GM18519 (cell line): ENCODE measurements around the gene MAMDC4.

ENCODE experiments used
- ATAC-seq: cut with Tn5 transposase; IDR thresholded peaks from one replicate; pipeline ENCODE4 v1.9.1; 2021; ENCODE audit warnings: mild to moderate bottlenecking, moderate library complexity; ENCODE audit not compliant: unreplicated experiment, low FRiP score

MAMDC4 gene

GRCh38 chr9:136848393-136849037 is 3.6 kb upstream of the MAMDC4 start:
- ATAC-seq, result no peak

DNA sequence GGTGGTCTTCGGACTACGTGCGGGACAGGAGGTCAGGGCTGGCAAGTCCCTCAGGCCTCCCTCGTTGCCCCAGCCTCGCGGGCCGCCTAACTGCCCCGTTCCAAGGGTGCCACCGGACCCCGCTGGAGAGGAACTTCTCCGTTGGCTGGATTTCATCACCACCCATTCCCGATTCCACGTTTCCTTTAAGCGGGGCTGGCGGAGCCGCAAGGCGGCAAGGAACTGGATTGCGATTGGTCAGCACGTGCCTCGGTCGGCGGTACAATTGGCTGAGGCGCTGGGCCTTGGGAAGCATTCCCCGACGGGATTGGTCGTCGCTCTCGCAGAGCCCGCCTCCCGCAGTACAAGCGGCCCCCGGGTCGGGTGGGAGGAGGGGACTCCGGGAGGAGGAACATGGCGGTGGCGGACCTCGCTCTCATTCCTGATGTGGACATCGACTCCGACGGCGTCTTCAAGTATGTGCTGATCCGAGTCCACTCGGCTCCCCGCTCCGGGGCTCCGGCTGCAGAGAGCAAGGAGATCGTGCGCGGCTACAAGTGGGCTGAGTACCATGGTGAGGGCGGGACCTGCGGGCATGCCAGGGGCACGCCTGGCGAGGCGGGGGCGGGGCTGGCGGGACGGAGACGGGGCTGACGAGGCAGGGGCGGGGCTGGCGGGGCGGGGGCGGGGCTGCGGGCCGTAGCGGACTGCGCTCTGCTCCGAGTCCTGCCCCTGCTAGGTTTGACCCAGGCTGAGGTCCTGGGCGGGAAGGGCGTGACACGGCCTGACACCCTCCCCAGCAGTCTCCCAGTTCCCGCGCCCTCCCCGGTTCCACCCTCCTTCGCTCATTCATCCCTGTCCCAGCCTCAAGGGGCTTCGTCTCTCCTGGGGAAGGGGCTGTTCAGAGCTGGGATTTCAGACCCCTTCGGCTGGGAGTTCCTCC is 2.8 kb upstream of the MAMDC4 start, which contains the start of gene PHPT1:
Gene PHPT1, plus strand, starts transcription at position 372 of the 922 bp plus-strand sequence. Its CDS starts 22 bp downstream, at position 394.
- peak; percentile 68 for ATAC-seq

- ATAC-seq, result no peak
Observed at GRCh38 chr9:136849960-136850865, 1.9 kb upstream of the MAMDC4 start.

GRCh38 chr9:136850866-136851775 is 1.0 kb upstream of the MAMDC4 start:
- no peak for ATAC-seq

DNA sequence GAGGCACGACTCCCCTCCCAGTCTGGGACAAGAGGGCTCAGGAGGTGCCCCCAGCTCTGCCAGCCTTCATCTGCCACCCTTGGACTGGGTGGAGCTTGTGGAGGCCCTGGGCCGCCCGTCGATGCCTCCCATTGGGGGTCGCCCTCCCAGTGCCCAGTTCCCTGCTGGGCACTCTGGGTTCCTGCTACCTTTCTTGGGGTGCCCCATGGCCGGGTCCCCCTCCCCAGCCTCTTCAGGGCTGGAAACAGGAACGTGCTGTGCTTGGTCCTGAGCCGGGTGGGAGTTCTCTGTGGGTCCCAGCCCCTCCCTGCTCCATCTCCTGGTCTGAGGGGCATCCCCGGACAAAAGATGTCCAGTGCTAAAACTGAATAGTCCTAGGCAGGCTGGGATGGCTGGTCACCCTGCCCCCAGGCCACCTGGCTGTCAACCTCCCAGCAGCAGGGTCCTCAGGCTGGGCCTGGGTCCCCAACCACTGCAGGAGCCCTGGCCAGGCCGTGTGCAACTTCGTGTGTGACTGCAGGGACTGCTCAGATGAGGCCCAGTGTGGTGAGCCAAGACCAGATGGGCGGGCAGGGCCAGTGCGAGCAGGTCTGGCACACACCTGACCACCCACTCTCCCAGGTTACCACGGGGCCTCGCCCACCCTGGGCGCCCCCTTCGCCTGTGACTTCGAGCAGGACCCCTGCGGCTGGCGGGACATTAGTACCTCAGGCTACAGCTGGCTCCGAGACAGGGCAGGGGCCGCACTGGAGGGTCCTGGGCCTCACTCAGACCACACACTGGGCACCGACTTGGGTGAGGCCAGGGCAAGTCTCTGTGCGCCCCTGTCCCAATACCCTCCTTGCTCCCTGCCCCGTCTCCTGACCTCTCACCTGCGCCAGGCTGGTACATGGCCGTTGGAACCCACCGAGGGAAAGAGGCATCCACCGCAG is 784 bp downstream of the MAMDC4 start:
- ATAC-seq, result no peak

- no peak for ATAC-seq
Observed at GRCh38 chr9:136853596-136854112, 1.5 kb downstream of the MAMDC4 start.

- no peak for ATAC-seq
Observed at GRCh38 chr9:136854113-136854841, 2.1 kb downstream of the MAMDC4 start.

- ATAC-seq, result no peak
Observed at GRCh38 chr9:136854842-136855460, 2.8 kb downstream of the MAMDC4 start.

- ATAC-seq, result no peak
Observed at GRCh38 chr9:136855461-136856078, 3.4 kb downstream of the MAMDC4 start.

DNA sequence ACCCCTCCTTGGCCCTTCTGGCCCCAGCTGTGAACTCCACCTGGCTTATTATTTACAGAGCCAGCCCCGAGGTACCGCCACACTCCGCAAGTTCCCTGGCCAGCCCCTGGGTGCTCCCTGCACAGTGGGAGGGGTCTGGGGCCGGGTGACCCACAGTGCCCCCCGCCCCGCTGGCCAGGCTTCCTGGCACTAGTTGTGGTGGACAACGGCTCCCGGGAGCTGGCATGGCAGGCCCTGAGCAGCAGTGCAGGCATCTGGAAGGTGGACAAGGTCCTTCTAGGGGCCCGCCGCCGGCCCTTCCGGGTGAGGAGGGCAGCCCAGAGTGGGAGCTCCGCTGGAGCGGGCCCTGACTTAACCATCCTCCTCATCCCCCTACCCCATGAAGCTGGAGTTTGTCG is 3.9 kb downstream of the MAMDC4 start:
- ATAC-seq, result no peak

- no peak for ATAC-seq
Observed at GRCh38 chr9:136856541-136857141, 4.5 kb downstream of the MAMDC4 start.

- no peak for ATAC-seq
Observed at GRCh38 chr9:136857166-136857565, 5.0 kb downstream of the MAMDC4 start.

- no peak for ATAC-seq
Observed at GRCh38 chr9:136857581-136858412, 5.7 kb downstream of the MAMDC4 start.

- no peak for ATAC-seq
Observed at GRCh38 chr9:136858452-136858843, 6.3 kb downstream of the MAMDC4 start.
